ENCODE results near the gene MTM1.

- TF ChIP-seq CEBPB (IDR thresholded peaks at IDR 0.05) (no peak), REST (IDR thresholded peaks at IDR 0.05; ENCODE audit: low read depth) (no peak), RAD21 (IDR thresholded peaks at IDR 0.05; ENCODE audit: low read depth) (no peak), USF1 (IDR thresholded peaks at IDR 0.05) (no peak), TAF1 (IDR thresholded peaks at IDR 0.05; ENCODE audit: low read depth) (no peak)
These were observed 34.3 kb downstream of the MTM1 start for GRCh38 chrX:150602743-150603142.

Data from Ishikawa (cell line).